Neutrophil (primary cell): ENCODE measurements around the gene FAM120C.

Experiments
- H3K27ac ChIP-seq: fragments of 200-600 bp; sonication (generic); 2 replicates; pipeline ENCODE4 v1.5.1; 2016; ENCODE audit warnings: mild to moderate bottlenecking, moderate library complexity
- H3K27me3 ChIP-seq: fragments of 200-600 bp; sonication (generic); 2 replicates; pipeline ENCODE4 v1.6.0; 2016; ENCODE audit warnings: mild to moderate bottlenecking
- H3K36me3 ChIP-seq: fragments of 200-600 bp; sonication (generic); 2 replicates; pipeline ENCODE4 v1.5.1; 2017
- H3K4me1 ChIP-seq, 2 experiments: fragments of 200-600 bp in 1 of 2; sonication (generic) in 1 of 2; 1 replicate in 1 of 2; 2 replicates in 1 of 2; pipeline versions ENCODE4 v1.5.1 to v1.6.1; 2013 to 2016; ENCODE audit warnings: low read depth in 1 of 2, low read length in 1 of 2, mild to moderate bottlenecking in 1 of 2, moderate library complexity in 1 of 2; ENCODE audit not compliant: control insufficient read depth in 1 of 2, insufficient read depth in 1 of 2
- H3K4me3 ChIP-seq, 2 experiments: fragments of 200-600 bp in 1 of 2; sonication (generic) in 1 of 2; 1 replicate in 1 of 2; 2 replicates in 1 of 2; pipeline ENCODE4 v1.5.1; 2013 to 2016; ENCODE audit warnings: low read depth in 1 of 2, low read length in 1 of 2, mild to moderate bottlenecking in 1 of 2, moderate library complexity in 1 of 2
- H3K9me3 ChIP-seq: fragments of 200-600 bp; sonication (generic); 2 replicates; pipeline ENCODE4 v1.5.1; 2016
- TF ChIP-seq, protein P1 (sequence below): fragments of 200-600 bp; sonication (generic); IDR thresholded peaks from 2 replicates; pipeline ENCODE4 v1.5.1; 2016; ENCODE audit warnings: antibody characterized with exemption

FAM120C gene

DNA sequence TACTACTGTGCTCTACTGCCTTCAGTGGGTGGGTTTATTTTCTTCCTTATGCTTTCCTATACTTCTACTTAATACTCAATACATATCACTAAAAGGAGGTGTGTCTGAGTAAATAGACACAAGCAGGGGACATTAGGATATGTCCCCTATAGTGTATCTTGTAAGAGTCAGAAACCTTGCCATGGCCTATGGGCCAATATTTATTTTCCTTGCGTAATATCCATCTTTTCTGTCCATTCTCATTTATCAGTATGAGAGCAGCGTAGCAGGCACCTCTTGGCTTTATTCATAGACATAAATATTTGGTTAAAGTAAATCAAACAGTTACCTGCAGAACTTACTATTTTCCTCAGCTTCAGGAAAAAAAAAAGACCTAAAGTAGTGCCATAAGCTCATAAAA lies 92.2 kb downstream of the FAM120C start:
- Histone ChIP-seq H3K4me1 (no peaks in the 10 kb centered on the region), H3K9me3 (no peaks in the 10 kb centered on the region), H3K36me3 (no peaks in the 10 kb centered on the region), H3K27me3 (no peaks in the 10 kb centered on the region), H3K4me3 (no peak overlapping the region), H3K27ac (no peak overlapping the region)
- TF ChIP-seq, protein P1, sequence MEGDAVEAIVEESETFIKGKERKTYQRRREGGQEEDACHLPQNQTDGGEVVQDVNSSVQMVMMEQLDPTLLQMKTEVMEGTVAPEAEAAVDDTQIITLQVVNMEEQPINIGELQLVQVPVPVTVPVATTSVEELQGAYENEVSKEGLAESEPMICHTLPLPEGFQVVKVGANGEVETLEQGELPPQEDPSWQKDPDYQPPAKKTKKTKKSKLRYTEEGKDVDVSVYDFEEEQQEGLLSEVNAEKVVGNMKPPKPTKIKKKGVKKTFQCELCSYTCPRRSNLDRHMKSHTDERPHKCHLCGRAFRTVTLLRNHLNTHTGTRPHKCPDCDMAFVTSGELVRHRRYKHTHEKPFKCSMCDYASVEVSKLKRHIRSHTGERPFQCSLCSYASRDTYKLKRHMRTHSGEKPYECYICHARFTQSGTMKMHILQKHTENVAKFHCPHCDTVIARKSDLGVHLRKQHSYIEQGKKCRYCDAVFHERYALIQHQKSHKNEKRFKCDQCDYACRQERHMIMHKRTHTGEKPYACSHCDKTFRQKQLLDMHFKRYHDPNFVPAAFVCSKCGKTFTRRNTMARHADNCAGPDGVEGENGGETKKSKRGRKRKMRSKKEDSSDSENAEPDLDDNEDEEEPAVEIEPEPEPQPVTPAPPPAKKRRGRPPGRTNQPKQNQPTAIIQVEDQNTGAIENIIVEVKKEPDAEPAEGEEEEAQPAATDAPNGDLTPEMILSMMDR: no peak

DNA sequence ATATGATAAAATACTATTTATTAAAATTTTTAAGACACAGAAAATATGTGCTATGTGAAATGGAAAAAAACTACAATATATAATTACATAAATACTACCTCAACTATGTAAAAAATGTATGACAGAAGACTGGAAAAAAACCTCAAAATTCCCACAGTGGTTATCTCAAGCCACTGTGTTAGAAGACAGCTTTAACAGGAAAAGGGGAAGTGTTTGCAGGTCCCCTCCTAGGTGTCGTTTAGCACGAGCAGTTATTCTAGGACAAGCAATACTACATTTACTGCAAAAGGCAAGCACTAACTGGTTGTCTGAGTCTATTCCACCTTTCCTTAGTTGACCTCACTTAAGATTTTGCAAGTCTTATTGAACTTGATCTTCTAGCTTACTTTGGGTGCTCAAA lies 93.9 kb downstream of the FAM120C start:
- Histone ChIP-seq H3K36me3 (no peaks in the 10 kb centered on the region), H3K4me3 (no peak overlapping the region), H3K9me3 (no peaks in the 10 kb centered on the region), H3K27ac (no peak overlapping the region), H3K4me1 (no peaks in the 10 kb centered on the region), H3K27me3 (no peaks in the 10 kb centered on the region)
- TF ChIP-seq, protein P1: no peak

DNA sequence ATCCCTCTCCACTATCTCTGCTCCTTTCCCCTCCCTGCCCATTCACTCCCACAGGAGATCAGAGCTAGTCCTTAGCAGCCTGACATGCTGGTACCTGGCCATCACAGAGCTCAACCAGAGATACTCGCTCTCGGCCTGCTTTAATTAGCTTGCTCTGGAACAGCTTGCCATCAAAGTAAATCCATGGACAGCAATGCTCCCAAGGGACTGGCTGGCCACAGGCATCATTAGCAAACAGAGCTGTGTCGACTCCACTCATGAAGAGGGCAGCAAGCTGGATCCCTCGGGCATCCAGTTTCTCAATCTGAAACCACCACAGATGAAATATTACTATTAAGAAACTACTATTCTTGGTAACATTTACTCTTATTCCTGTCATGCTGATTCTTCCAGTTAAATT lies 95.4 kb downstream of the FAM120C start:
- Histone ChIP-seq H3K4me3 (no peak overlapping the region), H3K27me3 (no peaks in the 10 kb centered on the region), H3K36me3 (no peaks in the 10 kb centered on the region), H3K27ac (no peak overlapping the region), H3K4me1 (no peaks in the 10 kb centered on the region), H3K9me3 (no peaks in the 10 kb centered on the region)
- TF ChIP-seq, protein P1: no peak

DNA sequence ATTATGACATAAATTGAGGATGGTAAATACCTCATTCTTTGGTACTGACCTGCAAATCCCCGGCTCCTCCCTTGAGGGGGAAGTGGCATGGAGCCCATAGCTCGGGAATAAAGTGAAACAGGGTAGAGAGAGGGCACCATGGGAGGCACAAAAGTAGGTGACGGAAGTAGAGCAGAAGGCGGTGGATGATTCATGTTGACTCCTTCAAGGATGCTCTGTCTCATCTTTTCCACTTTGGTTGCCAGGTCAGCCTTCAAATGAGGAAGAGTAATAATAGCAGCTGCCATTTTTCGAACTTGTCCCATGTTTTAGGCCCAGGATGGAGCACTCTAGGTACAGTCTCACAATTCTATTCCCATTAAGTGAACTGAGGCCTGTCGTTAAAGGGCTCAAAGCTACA lies 97.4 kb downstream of the FAM120C start:
- H3K4me1 ChIP-seq: no peaks in the 10 kb centered on the region
- no peaks in the 10 kb centered on the region for H3K27me3 ChIP-seq
- H3K27ac ChIP-seq: no peak overlapping the region
- H3K9me3 ChIP-seq: no peaks in the 10 kb centered on the region
- H3K36me3 ChIP-seq: no peaks in the 10 kb centered on the region
- TF ChIP-seq, protein P1: no peak
- H3K4me3 ChIP-seq: no peak overlapping the region

DNA sequence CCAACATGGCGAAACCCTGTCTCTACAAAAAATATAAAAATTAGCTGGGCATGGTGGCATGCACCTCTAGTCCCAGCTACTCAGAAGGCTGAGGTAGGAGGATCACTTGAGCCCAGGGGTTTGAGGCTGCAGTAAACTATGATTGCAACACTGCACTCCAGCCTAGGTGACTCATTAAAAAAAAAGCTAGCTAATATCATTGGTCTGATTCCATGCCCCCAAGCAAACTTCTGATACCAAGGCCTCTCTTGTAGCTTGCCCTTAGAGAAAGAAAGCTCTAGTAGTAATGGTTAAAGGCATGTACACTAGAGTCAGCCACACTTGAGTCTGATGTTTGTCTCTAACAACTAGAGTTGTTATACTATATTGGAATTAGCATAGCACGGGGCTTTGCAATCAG lies 106.2 kb downstream of the FAM120C start:
- no peaks in the 10 kb centered on the region for H3K36me3 ChIP-seq
- H3K27ac ChIP-seq: no peak overlapping the region
- H3K4me1 ChIP-seq: no peaks in the 10 kb centered on the region
- TF ChIP-seq, protein P1: no peak
- no peaks in the 10 kb centered on the region for H3K9me3 ChIP-seq
- no peaks in the 10 kb centered on the region for H3K27me3 ChIP-seq
- no peak overlapping the region for H3K4me3 ChIP-seq

DNA sequence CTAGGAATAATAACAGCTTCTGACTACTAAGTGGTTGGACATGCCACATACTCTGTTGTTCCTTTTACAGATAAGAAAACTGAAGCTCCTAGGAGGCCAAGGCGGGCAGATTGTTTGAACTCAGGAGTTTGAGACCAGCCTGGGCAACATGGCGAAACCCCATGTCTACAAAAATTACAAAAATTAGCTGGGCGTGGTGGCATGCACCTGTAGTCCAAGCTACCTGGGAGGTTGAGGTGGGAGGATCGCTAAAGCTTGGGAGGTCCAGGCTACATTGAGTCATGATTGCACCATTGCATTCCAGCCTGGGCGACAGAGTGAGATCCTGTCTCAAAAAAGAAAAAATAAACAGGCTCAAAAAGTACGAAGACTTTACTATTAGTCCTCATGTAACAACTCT lies 108.2 kb downstream of the FAM120C start:
- Histone ChIP-seq H3K36me3 (no peaks in the 10 kb centered on the region), H3K4me3 (no peak overlapping the region), H3K9me3 (no peaks in the 10 kb centered on the region), H3K4me1 (no peaks in the 10 kb centered on the region), H3K27ac (no peak overlapping the region), H3K27me3 (no peaks in the 10 kb centered on the region)
- TF ChIP-seq, protein P1: no peak
